GM23338 (cell line): ENCODE data around the gene RTKN. TPM values are rescaled to one million over a fixed set of nuclear protein-coding genes. Genes with fewer than 3 reads are reported as not detected.

ENCODE experiments used
- ATAC-seq: fragments of 200-7000 bp; cut with Tn5 transposase; 3 replicates; pipeline ENCODE4 v1.9.1; 2020
- DNase-seq: peaks from one replicate; pipeline ENCODE4 v3.0.0-alpha.2; 2015; ENCODE audit warnings: low spot score
- H2AFZ ChIP-seq: fragments of 200-600 bp; sonication (generic); 2 replicates; pipeline ENCODE4 v1.8.0; 2016; ENCODE audit warnings: antibody characterized with exemption, mild to moderate bottlenecking, moderate library complexity
- H3F3A ChIP-seq: fragments of 200-600 bp; sonication (generic); replicated peaks from 2 replicates; pipeline ENCODE4 v1.8.0; 2017; ENCODE audit warnings: antibody characterized with exemption, mixed run types, low read depth
- H3K27ac ChIP-seq: fragments of 200-600 bp; sonication (generic); 2 replicates; pipeline ENCODE4 v1.6.1; 2016; ENCODE audit warnings: low read depth
- H3K27me3 ChIP-seq: fragments of 200-600 bp; sonication (generic); 2 replicates; pipeline ENCODE4 v1.8.0; 2016; ENCODE audit warnings: mild to moderate bottlenecking, mixed run types, moderate library complexity; ENCODE audit not compliant: insufficient read depth
- H3K36me3 ChIP-seq: fragments of 200-600 bp; sonication (generic); 2 replicates; pipeline ENCODE4 v1.8.0; 2016; ENCODE audit warnings: mild to moderate bottlenecking; ENCODE audit not compliant: insufficient read depth
- H3K4me1 ChIP-seq: fragments of 200-600 bp; sonication (generic); 2 replicates; pipeline ENCODE4 v1.8.0; 2016; ENCODE audit warnings: mild to moderate bottlenecking, moderate library complexity; ENCODE audit not compliant: insufficient read depth
- H3K4me2 ChIP-seq: fragments of 200-600 bp; sonication (generic); 2 replicates; pipeline ENCODE4 v1.7.1; 2017; ENCODE audit warnings: mixed run types
- H3K4me3 ChIP-seq: fragments of 200-600 bp; sonication (generic); 2 replicates; pipeline ENCODE4 v1.6.1; 2016; ENCODE audit warnings: mixed run types
- H3K79me2 ChIP-seq: fragments of 200-600 bp; sonication (generic); replicated peaks from 2 replicates; pipeline ENCODE4 v1.8.0; 2017; ENCODE audit warnings: mild to moderate bottlenecking; ENCODE audit not compliant: insufficient read depth
- H3K9me2 ChIP-seq: fragments of 200-600 bp; sonication (generic); 2 replicates; pipeline ENCODE4 v1.8.0; 2017; ENCODE audit not compliant: insufficient read depth
- H4K20me1 ChIP-seq: fragments of 200-600 bp; sonication (generic); replicated peaks from 2 replicates; pipeline ENCODE4 v1.8.0; 2017; ENCODE audit warnings: mild to moderate bottlenecking; ENCODE audit not compliant: insufficient read depth
- H3K27ac Mint-ChIP-seq: 2 replicates; pipeline ENCODE4 v1.8.0; 2020; ENCODE audit warnings: inconsistent platforms, mild to moderate bottlenecking, moderate library complexity, mixed read lengths
- H3K27me3 Mint-ChIP-seq: 3 replicates; pipeline ENCODE4 v1.8.0; 2022; ENCODE audit warnings: low read depth, mild to moderate bottlenecking, moderate library complexity, mixed read lengths, inconsistent platforms; ENCODE audit not compliant: insufficient read depth, poor library complexity
- H3K36me3 Mint-ChIP-seq: 3 replicates; pipeline ENCODE4 v1.8.0; 2021; ENCODE audit warnings: low read depth, mild to moderate bottlenecking, inconsistent platforms, moderate library complexity, mixed read lengths
- H3K4me1 Mint-ChIP-seq: 3 replicates; pipeline ENCODE4 v1.8.0; 2020; ENCODE audit warnings: mild to moderate bottlenecking, inconsistent platforms, mixed read lengths
- H3K4me3 Mint-ChIP-seq: 3 replicates; pipeline ENCODE4 v1.8.0; 2021; ENCODE audit warnings: moderate library complexity, mild to moderate bottlenecking, inconsistent platforms, mixed read lengths
- H3K9me3 Mint-ChIP-seq: 3 replicates; pipeline ENCODE4 v1.8.0; 2020; ENCODE audit warnings: moderate library complexity, mild to moderate bottlenecking, inconsistent platforms, mixed read lengths
- CREB1 ChIP-seq: fragments of 250-450 bp; sonication (Bioruptor Pico); IDR thresholded peaks from 2 replicates; pipeline ENCODE4 v1.5.0; 2020; ENCODE audit warnings: low read depth, mild to moderate bottlenecking, moderate library complexity
- ETS1 ChIP-seq: IDR thresholded peaks from 2 replicates; pipeline ENCODE4 v1.6.1; 2016; ENCODE audit warnings: antibody characterized with exemption
- EZH2 ChIP-seq: fragments of 200-600 bp; sonication (generic); IDR thresholded peaks from one replicate; pipeline ENCODE4 v1.8.0; 2017; ENCODE audit warnings: antibody characterized with exemption, mild to moderate bottlenecking, low read depth; ENCODE audit not compliant: unreplicated experiment
- EZH2phosphoT487 ChIP-seq: fragments of 200-600 bp; sonication (generic); IDR thresholded peaks from one replicate; pipeline ENCODE4 v1.8.1; 2018; ENCODE audit warnings: antibody characterized with exemption; ENCODE audit not compliant: unreplicated experiment
- JUNB ChIP-seq: IDR thresholded peaks from one replicate; pipeline ENCODE4 v1.6.1; 2016; ENCODE audit warnings: antibody characterized with exemption; ENCODE audit not compliant: unreplicated experiment
- NANOG ChIP-seq: IDR thresholded peaks from 2 replicates; pipeline ENCODE4 v1.6.1; 2016; ENCODE audit warnings: antibody characterized with exemption, borderline replicate concordance
- POLR2AphosphoS5 ChIP-seq: IDR thresholded peaks from 2 replicates; pipeline ENCODE4 v1.6.1; 2016; ENCODE audit warnings: antibody characterized with exemption, low read depth
- STAT1 ChIP-seq: IDR thresholded peaks from one replicate; pipeline ENCODE4 v1.6.1; 2016; ENCODE audit warnings: antibody characterized with exemption; ENCODE audit not compliant: unreplicated experiment
- ZNF114 ChIP-seq: fragments of 250-450 bp; sonication (Bioruptor Pico); IDR thresholded peaks from 2 replicates; pipeline ENCODE4 v1.5.0; 2020; ENCODE audit warnings: mild to moderate bottlenecking, moderate library complexity
- ZNF331 ChIP-seq: fragments of 250-450 bp; sonication (Bioruptor Pico); IDR thresholded peaks from 2 replicates; pipeline ENCODE4 v1.5.0; 2020; ENCODE audit warnings: low read depth, mild to moderate bottlenecking, moderate library complexity
- polyA plus RNA-seq: library from polyadenylated mRNA; unstranded; fragments of >200 nt; fragmentation: Nextera tagmentation; extraction: Ambion mirVana; gene quantifications from 2 replicates; pipeline ENCODE4 v1.2.1, GENCODE V29; 2016
- total RNA-seq: library from RNA; depleted of rRNA; stranded (reverse); fragments of >200 nt; shearing (Covaris generic); gene quantifications from 2 replicates; pipeline ENCODE4 v1.2.3, GENCODE V29; 2014
- TF ChIP-seq, protein P1 (sequence below), 2 experiments: fragments of 200-600 bp in 1 of 2; sonication (generic) in 1 of 2; conservative IDR thresholded peaks; 2 replicates each; pipeline versions ENCODE4 v1.5.1 to v1.6.1; 2016 to 2017; ENCODE audit warnings: antibody characterized with exemption in 2 of 2, low read depth in 2 of 2, mild to moderate bottlenecking in 2 of 2, moderate library complexity in 1 of 2
- TF ChIP-seq, protein P2 (sequence below): fragments of 250-450 bp; sonication (Bioruptor Pico); IDR thresholded peaks from 2 replicates; pipeline ENCODE4 v1.5.0; 2020; ENCODE audit warnings: mild to moderate bottlenecking, moderate library complexity
- TF ChIP-seq, protein P3 (sequence below): IDR thresholded peaks from one replicate; pipeline ENCODE4 v1.6.1; 2018; ENCODE audit warnings: antibody characterized with exemption; ENCODE audit not compliant: unreplicated experiment

RTKN gene
- total and polyA plus RNA-seq, 2 experiments from 2014 or later, result 24.5 to 50.0 TPM

- ATAC-seq (no peak), DNase-seq (no peak)
- Histone ChIP-seq H3K27ac (no peak overlapping the region), H3K27me3 (no peaks in the 10 kb centered on the region), H3K4me2 (no peak overlapping the region), H3F3A (no peaks in the 10 kb centered on the region), H2AFZ (no peak overlapping the region), H3K79me2 (peaks cover 28% of the 10 kb centered on the region), H4K20me1 (peaks cover 17% of the 10 kb centered on the region), H3K4me3 (no peak overlapping the region), H3K9me2 (no peaks in the 10 kb centered on the region), H3K4me1 (peaks cover 12% of the 10 kb centered on the region), H3K36me3 (no peaks in the 10 kb centered on the region)
- Mint-ChIP-seq H3K27ac (no peak overlapping the region), H3K4me3 (no peak overlapping the region), H3K36me3 (no peaks in the 10 kb centered on the region), H3K9me3 (no peaks in the 10 kb centered on the region), H3K4me1 (peaks cover 10% of the 10 kb centered on the region; the same call in 2 of the 3 replicates), H3K27me3 (peaks cover 5% of the 10 kb centered on the region)
- no peak for TF ChIP-seq CREB1 (CRISPR knock-in tag)
- TF ChIP-seq POLR2AphosphoS5, result no peak
- TF ChIP-seq, protein P1, sequence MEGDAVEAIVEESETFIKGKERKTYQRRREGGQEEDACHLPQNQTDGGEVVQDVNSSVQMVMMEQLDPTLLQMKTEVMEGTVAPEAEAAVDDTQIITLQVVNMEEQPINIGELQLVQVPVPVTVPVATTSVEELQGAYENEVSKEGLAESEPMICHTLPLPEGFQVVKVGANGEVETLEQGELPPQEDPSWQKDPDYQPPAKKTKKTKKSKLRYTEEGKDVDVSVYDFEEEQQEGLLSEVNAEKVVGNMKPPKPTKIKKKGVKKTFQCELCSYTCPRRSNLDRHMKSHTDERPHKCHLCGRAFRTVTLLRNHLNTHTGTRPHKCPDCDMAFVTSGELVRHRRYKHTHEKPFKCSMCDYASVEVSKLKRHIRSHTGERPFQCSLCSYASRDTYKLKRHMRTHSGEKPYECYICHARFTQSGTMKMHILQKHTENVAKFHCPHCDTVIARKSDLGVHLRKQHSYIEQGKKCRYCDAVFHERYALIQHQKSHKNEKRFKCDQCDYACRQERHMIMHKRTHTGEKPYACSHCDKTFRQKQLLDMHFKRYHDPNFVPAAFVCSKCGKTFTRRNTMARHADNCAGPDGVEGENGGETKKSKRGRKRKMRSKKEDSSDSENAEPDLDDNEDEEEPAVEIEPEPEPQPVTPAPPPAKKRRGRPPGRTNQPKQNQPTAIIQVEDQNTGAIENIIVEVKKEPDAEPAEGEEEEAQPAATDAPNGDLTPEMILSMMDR (conservative IDR thresholded peaks at IDR 0.05; ENCODE audit: low read depth in 2 of 2), result no peak
- no peak for TF ChIP-seq ZNF114
- TF ChIP-seq ZNF331 (CRISPR knock-in tag), result no peak
- TF ChIP-seq JUNB, result no peak
- TF ChIP-seq EZH2phosphoT487, result no peak
- TF ChIP-seq, protein P2, sequence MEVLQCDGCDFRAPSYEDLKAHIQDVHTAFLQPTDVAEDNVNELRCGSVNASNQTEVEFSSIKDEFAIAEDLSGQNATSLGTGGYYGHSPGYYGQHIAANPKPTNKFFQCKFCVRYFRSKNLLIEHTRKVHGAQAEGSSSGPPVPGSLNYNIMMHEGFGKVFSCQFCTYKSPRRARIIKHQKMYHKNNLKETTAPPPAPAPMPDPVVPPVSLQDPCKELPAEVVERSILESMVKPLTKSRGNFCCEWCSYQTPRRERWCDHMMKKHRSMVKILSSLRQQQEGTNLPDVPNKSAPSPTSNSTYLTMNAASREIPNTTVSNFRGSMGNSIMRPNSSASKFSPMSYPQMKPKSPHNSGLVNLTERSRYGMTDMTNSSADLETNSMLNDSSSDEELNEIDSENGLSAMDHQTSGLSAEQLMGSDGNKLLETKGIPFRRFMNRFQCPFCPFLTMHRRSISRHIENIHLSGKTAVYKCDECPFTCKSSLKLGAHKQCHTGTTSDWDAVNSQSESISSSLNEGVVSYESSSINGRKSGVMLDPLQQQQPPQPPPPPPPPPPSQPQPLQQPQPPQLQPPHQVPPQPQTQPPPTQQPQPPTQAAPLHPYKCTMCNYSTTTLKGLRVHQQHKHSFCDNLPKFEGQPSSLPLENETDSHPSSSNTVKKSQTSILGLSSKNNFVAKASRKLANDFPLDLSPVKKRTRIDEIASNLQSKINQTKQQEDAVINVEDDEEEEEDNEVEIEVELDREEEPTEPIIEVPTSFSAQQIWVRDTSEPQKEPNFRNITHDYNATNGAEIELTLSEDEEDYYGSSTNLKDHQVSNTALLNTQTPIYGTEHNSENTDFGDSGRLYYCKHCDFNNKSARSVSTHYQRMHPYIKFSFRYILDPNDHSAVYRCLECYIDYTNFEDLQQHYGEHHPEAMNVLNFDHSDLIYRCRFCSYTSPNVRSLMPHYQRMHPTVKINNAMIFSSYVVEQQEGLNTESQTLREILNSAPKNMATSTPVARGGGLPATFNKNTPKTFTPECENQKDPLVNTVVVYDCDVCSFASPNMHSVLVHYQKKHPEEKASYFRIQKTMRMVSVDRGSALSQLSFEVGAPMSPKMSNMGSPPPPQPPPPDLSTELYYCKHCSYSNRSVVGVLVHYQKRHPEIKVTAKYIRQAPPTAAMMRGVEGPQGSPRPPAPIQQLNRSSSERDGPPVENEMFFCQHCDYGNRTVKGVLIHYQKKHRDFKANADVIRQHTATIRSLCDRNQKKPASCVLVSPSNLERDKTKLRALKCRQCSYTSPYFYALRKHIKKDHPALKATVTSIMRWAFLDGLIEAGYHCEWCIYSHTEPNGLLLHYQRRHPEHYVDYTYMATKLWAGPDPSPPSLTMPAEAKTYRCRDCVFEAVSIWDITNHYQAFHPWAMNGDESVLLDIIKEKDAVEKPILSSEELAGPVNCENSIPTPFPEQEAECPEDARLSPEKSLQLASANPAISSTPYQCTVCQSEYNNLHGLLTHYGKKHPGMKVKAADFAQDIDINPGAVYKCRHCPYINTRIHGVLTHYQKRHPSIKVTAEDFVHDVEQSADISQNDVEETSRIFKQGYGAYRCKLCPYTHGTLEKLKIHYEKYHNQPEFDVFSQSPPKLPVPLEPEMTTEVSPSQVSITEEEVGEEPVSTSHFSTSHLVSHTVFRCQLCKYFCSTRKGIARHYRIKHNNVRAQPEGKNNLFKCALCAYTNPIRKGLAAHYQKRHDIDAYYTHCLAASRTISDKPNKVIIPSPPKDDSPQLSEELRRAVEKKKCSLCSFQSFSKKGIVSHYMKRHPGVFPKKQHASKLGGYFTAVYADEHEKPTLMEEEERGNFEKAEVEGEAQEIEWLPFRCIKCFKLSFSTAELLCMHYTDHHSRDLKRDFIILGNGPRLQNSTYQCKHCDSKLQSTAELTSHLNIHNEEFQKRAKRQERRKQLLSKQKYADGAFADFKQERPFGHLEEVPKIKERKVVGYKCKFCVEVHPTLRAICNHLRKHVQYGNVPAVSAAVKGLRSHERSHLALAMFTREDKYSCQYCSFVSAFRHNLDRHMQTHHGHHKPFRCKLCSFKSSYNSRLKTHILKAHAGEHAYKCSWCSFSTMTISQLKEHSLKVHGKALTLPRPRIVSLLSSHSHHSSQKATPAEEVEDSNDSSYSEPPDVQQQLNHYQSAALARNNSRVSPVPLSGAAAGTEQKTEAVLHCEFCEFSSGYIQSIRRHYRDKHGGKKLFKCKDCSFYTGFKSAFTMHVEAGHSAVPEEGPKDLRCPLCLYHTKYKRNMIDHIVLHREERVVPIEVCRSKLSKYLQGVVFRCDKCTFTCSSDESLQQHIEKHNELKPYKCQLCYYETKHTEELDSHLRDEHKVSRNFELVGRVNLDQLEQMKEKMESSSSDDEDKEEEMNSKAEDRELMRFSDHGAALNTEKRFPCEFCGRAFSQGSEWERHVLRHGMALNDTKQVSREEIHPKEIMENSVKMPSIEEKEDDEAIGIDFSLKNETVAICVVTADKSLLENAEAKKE (CRISPR knock-in tag), result no peak
- no peak for TF ChIP-seq ETS1
- TF ChIP-seq, protein P3, sequence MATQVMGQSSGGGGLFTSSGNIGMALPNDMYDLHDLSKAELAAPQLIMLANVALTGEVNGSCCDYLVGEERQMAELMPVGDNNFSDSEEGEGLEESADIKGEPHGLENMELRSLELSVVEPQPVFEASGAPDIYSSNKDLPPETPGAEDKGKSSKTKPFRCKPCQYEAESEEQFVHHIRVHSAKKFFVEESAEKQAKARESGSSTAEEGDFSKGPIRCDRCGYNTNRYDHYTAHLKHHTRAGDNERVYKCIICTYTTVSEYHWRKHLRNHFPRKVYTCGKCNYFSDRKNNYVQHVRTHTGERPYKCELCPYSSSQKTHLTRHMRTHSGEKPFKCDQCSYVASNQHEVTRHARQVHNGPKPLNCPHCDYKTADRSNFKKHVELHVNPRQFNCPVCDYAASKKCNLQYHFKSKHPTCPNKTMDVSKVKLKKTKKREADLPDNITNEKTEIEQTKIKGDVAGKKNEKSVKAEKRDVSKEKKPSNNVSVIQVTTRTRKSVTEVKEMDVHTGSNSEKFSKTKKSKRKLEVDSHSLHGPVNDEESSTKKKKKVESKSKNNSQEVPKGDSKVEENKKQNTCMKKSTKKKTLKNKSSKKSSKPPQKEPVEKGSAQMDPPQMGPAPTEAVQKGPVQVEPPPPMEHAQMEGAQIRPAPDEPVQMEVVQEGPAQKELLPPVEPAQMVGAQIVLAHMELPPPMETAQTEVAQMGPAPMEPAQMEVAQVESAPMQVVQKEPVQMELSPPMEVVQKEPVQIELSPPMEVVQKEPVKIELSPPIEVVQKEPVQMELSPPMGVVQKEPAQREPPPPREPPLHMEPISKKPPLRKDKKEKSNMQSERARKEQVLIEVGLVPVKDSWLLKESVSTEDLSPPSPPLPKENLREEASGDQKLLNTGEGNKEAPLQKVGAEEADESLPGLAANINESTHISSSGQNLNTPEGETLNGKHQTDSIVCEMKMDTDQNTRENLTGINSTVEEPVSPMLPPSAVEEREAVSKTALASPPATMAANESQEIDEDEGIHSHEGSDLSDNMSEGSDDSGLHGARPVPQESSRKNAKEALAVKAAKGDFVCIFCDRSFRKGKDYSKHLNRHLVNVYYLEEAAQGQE, result no peak
- TF ChIP-seq STAT1, result no peak
- no peak for TF ChIP-seq NANOG
- no peak for TF ChIP-seq EZH2
Measured at GRCh38 chr2:74393525-74393924, 48.2 kb downstream of the RTKN start.
